Breast epithelium (tissue), 3 donors: ENCODE data around the gene DDX41.

ENCODE experiments used
- POLR2A ChIP-seq: fragments of 450-650 bp; IDR thresholded peaks from one replicate; pipeline ENCODE4 v1.6.1; 2016; ENCODE audit warnings: antibody characterized with exemption, mild to moderate bottlenecking, moderate library complexity
- TF ChIP-seq, protein P1 (sequence below), 3 donors: fragments of 450-650 bp; IDR thresholded peaks; one replicate each; pipeline ENCODE4 v1.5.1; 2016 to 2017; ENCODE audit warnings: antibody characterized with exemption in 3 of 3, mild to moderate bottlenecking in 3 of 3, moderate library complexity in 3 of 3

DNA sequence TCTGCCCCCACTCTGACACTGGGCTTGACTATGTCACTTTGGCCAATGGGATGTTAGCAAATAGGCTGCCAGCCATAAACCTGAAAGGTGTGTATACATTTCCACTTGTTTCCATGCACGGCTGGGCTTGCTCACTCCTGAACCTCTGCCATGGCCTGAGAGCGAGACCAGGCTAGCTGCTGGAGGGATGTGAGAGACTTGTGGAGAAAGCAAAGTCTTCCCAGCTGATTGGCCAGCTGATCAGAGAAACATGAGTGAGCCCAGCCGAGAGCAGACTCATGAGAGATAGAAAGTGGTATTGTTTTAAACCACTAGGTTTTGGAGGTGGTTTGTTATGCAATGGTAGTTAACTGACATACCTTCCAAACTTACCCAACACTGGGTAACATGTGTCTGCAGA lies 23.7 kb upstream of the DDX41 start:
- TF ChIP-seq, protein P1, sequence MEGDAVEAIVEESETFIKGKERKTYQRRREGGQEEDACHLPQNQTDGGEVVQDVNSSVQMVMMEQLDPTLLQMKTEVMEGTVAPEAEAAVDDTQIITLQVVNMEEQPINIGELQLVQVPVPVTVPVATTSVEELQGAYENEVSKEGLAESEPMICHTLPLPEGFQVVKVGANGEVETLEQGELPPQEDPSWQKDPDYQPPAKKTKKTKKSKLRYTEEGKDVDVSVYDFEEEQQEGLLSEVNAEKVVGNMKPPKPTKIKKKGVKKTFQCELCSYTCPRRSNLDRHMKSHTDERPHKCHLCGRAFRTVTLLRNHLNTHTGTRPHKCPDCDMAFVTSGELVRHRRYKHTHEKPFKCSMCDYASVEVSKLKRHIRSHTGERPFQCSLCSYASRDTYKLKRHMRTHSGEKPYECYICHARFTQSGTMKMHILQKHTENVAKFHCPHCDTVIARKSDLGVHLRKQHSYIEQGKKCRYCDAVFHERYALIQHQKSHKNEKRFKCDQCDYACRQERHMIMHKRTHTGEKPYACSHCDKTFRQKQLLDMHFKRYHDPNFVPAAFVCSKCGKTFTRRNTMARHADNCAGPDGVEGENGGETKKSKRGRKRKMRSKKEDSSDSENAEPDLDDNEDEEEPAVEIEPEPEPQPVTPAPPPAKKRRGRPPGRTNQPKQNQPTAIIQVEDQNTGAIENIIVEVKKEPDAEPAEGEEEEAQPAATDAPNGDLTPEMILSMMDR (IDR thresholded peaks at IDR 0.05), result no peak
- TF ChIP-seq POLR2A, result no peak
